T-helper 17 cell (primary cell): ENCODE measurements around the gene FAT1. TPM values are rescaled to one million over a fixed set of nuclear protein-coding genes. Genes with fewer than 3 reads are reported as not detected.
"Not testable (repeated sequence)": the region's sequence is repeated elsewhere in the genome, so short reads cannot be mapped to it uniquely, and the experiment has no call there.

Source experiments
- ATAC-seq: fragments of 150-1000 bp; cut with Tn5 transposase; 2 replicates; pipeline ENCODE4 v1.10.0; 2021; ENCODE audit warnings: mild to moderate bottlenecking, moderate library complexity
- DNase-seq, 3 donors: peaks; one replicate each; pipeline versions ENCODE4 v3.0.0 to v3.0.0-alpha.2; 2020 to 2021
- H3K9me3 ChIP-seq: one replicate; pipeline ENCODE4 v1.7.0; 2013; ENCODE audit warnings: low read length, mild to moderate bottlenecking; ENCODE audit not compliant: control insufficient read depth, poor library complexity, severe bottlenecking
- H3K27ac Mint-ChIP-seq: one replicate; pipeline ENCODE4 v1.8.0; 2022; ENCODE audit warnings: mild to moderate bottlenecking, moderate library complexity, mixed read lengths
- H3K27me3 Mint-ChIP-seq: one replicate; pipeline ENCODE4 v1.8.0; 2022; ENCODE audit warnings: mixed read lengths
- H3K36me3 Mint-ChIP-seq: one replicate; pipeline ENCODE4 v1.8.0; 2022; ENCODE audit warnings: low read depth, mixed read lengths
- H3K4me1 Mint-ChIP-seq: one replicate; pipeline ENCODE4 v1.8.0; 2022; ENCODE audit warnings: mild to moderate bottlenecking, mixed read lengths
- H3K4me3 Mint-ChIP-seq: one replicate; pipeline ENCODE4 v1.8.0; 2022; ENCODE audit warnings: mild to moderate bottlenecking, moderate library complexity, mixed read lengths
- total RNA-seq, 4 donors: library from RNA in 2 of 4; stranded (reverse) in 2 of 4; gene quantifications; one replicate each; pipeline ENCODE4 v1.2.3 and lab custom pipeline; 2022 to 2026

Gene FAT1
- total RNA-seq, 2 donors from 2014 or later, result not detected

DNA sequence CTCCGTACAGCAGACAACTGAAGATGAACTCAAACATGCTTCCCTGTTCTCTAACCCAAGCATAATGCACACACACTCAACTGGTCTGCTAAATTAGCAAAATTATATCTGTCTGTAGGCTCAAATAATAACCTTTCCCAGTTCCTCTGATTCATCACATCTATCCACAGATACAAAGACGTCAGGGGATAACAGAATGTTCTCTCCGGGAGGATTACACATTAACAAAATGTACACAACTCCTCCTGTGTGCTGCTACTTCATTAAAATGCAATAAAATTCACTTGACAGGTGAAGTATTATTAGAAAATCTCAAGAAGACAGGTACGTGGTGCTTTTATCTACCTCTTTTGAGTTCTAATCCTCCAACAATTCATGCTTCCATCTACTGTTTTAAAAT, 57.4 kb downstream of the FAT1 start:
- no peak overlapping the region for H3K27ac Mint-ChIP-seq
- H3K27me3 Mint-ChIP-seq, result peaks cover 5% of the 10 kb centered on the region
- no peak overlapping the region for H3K4me3 Mint-ChIP-seq
- ATAC-seq (no peak), DNase-seq (no peak)
- no peaks in the 10 kb centered on the region for H3K36me3 Mint-ChIP-seq
- H3K4me1 Mint-ChIP-seq, result no peaks in the 10 kb centered on the region
- peaks cover 3% of the 10 kb centered on the region for H3K9me3 ChIP-seq

- H3K9me3 ChIP-seq, result no peaks in the 10 kb centered on the region
- DNase-seq, result no peak
- Mint-ChIP-seq H3K36me3 (no peaks in the 10 kb centered on the region), H3K27ac (no peak overlapping the region), H3K4me3 (no peak overlapping the region), H3K4me1 (no peaks in the 10 kb centered on the region), H3K27me3 (no peaks in the 10 kb centered on the region)
- no peak for ATAC-seq
These were observed 63.3 kb downstream of the FAT1 start for GRCh38 chr4:186660403-186660802.

- no peak overlapping the region for H3K27ac Mint-ChIP-seq
- H3K36me3 Mint-ChIP-seq, result no peaks in the 10 kb centered on the region
- H3K9me3 ChIP-seq, result no peaks in the 10 kb centered on the region
- H3K4me1 Mint-ChIP-seq, result no peaks in the 10 kb centered on the region
- H3K4me3 Mint-ChIP-seq, result no peak overlapping the region
- ATAC-seq (no peak), DNase-seq (no peak)
- no peaks in the 10 kb centered on the region for H3K27me3 Mint-ChIP-seq
These were observed 63.7 kb downstream of the FAT1 start for GRCh38 chr4:186659935-186660334.

DNA sequence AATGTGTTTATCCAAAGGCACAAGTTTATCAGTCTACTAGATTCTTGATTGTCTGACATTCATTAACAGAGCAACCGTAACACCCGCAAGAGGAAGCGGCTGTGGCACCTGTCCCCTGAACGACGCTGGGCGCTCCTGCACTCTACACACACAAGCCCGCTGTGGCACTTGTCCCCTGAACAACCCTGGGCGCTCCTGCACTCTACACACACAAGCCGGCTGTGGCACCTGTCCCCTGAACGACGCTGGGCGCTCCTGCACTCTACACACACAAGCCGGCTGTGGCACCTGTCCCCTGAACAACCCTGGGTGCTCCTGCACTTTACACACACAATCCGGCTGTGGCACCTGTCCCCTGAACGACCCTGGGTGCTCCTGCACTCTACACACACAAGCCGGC, 64.2 kb downstream of the FAT1 start:
- H3K4me3 Mint-ChIP-seq, H3K36me3 Mint-ChIP-seq, H3K27ac Mint-ChIP-seq, DNase-seq, H3K27me3 Mint-ChIP-seq, H3K4me1 Mint-ChIP-seq, ATAC-seq, H3K9me3 ChIP-seq: not testable (repeated sequence)

GRCh38 chr4:186658657-186659056, 65.0 kb downstream of the FAT1 start:
- no peak overlapping the region for H3K4me3 Mint-ChIP-seq
- DNase-seq, result no peak
- no peaks in the 10 kb centered on the region for H3K27me3 Mint-ChIP-seq
- no peaks in the 10 kb centered on the region for H3K9me3 ChIP-seq
- no peaks in the 10 kb centered on the region for H3K4me1 Mint-ChIP-seq
- no peak overlapping the region for H3K27ac Mint-ChIP-seq
- H3K36me3 Mint-ChIP-seq, result no peaks in the 10 kb centered on the region
- ATAC-seq, result no peak

GRCh38 chr4:186657764-186658163, 65.9 kb downstream of the FAT1 start:
- Mint-ChIP-seq H3K36me3 (no peaks in the 10 kb centered on the region), H3K4me3 (no peak overlapping the region), H3K27me3 (no peaks in the 10 kb centered on the region), H3K4me1 (no peaks in the 10 kb centered on the region), H3K27ac (no peak overlapping the region)
- H3K9me3 ChIP-seq, result no peaks in the 10 kb centered on the region
- DNase-seq, result no peak
- no peak for ATAC-seq

DNA sequence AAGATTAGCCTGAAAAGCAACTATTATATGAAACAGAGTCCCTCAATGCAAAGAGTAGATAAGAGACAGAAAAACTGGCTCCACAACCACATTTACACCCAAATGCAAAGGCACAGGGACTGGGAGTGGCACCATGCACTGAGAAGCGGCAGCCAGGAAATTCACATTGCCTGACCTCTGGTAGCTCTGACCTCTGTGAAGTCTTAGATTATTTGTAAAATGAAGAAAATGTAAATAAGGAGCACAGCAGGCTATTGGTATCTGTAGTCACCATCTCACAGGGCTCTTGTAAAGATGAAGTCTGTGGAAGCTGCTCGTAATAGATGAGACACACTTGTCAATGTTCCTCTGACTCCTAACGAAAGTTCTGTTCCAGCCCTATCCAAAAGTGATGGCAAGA, 69.7 kb downstream of the FAT1 start:
- DNase-seq (no peak), ATAC-seq (no peak)
- Mint-ChIP-seq H3K27me3 (no peaks in the 10 kb centered on the region), H3K4me3 (no peak overlapping the region), H3K4me1 (no peaks in the 10 kb centered on the region), H3K36me3 (no peaks in the 10 kb centered on the region), H3K27ac (no peak overlapping the region)
- H3K9me3 ChIP-seq, result peaks cover 2% of the 10 kb centered on the region

GRCh38 chr4:186651624-186652023, 72.0 kb downstream of the FAT1 start:
- Mint-ChIP-seq H3K4me1 (no peaks in the 10 kb centered on the region), H3K4me3 (no peak overlapping the region), H3K27ac (no peak overlapping the region), H3K27me3 (no peaks in the 10 kb centered on the region), H3K36me3 (no peaks in the 10 kb centered on the region)
- H3K9me3 ChIP-seq, result peaks cover 2% of the 10 kb centered on the region
- ATAC-seq (no peak), DNase-seq (no peak)

- no peak overlapping the region for H3K27ac Mint-ChIP-seq
- H3K4me1 Mint-ChIP-seq, result no peaks in the 10 kb centered on the region
- H3K27me3 Mint-ChIP-seq, result no peaks in the 10 kb centered on the region
- DNase-seq (no peak), ATAC-seq (no peak)
- peaks cover 2% of the 10 kb centered on the region for H3K9me3 ChIP-seq
- no peak overlapping the region for H3K4me3 Mint-ChIP-seq
- H3K36me3 Mint-ChIP-seq, result no peaks in the 10 kb centered on the region
These were observed 72.5 kb downstream of the FAT1 start for GRCh38 chr4:186651181-186651603.

DNA sequence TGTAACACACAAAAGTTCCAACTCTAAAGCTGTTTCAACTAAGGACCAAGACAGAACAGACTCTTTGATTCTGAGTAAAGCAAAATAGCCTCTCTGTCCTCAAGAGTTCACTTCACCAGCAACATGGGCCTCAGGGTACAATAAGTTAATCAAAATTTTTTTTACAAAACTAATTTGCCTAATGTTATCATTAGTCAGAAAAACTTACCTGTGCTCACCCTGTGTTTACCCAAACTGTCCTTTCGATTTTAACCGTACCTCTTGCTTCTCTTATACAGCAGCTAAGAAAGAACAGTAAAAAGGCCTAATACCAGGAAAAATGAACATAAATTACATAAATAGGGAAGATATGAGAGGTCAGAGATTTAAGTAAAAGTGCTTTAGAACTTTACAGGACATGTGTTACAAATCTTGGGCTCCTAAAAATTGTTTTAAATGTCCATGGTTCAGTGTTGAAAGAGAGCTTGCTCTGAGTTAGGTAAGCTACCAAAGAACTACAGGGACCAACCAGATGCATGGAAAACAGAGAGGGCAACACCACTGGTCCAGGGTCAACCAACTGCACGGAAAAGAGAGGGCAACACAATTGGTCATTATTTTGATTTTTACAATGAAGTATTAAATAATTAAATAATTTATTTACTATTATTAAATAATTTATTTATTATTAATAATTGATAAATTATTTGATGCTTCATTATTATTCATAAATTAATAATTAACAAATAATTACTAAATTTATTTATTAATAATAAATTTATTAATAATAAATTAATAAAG, 73.1 kb downstream of the FAT1 start:
- DNase-seq, result no peak
- no peaks in the 10 kb centered on the region for H3K36me3 Mint-ChIP-seq
- no peak for ATAC-seq

GRCh38 chr4:186647821-186648220, 75.8 kb downstream of the FAT1 start:
- H3K9me3 ChIP-seq, result peaks cover 2% of the 10 kb centered on the region
- Mint-ChIP-seq H3K36me3 (no peaks in the 10 kb centered on the region), H3K4me1 (peaks cover 3% of the 10 kb centered on the region), H3K27me3 (peaks cover 6% of the 10 kb centered on the region), H3K4me3 (no peak overlapping the region), H3K27ac (no peak overlapping the region)
- DNase-seq, result no peak
- ATAC-seq, result no peak

More for the DNA sequence above, 73.1 kb downstream of the FAT1 start:
- Mint-ChIP-seq H3K4me1 (no peaks in the 10 kb centered on the region), H3K27me3 (no peaks in the 10 kb centered on the region), H3K4me3 (no peak overlapping the region), H3K27ac (no peak overlapping the region)
- H3K9me3 ChIP-seq, result peaks cover 2% of the 10 kb centered on the region

DNA sequence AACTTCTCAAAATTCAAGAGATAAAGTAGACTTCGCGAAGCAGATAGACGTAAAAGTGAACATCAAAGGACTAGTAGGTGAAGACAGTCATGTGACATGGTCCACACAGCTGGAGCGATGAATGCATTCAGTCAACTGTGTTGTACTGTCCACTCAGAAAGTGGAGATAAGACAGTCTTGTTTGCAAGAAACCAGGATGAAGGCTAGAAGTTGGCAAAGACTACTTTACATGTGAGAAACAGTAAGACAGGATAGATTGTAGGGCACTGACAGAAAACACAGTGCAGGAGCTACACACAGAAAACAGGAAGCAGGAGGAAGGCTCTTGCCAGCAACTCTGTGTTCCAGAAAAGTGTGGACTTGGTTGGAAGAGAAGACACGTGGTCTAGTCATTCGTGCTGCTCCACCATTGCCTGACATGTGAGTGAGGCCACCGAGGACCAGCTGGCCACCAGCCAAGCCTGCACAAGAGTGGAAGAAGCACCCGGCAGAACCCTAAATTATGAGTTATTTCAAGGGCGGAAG, 78.9 kb downstream of the FAT1 start:
- Mint-ChIP-seq H3K36me3 (no peaks in the 10 kb centered on the region), H3K4me1 (peaks cover 3% of the 10 kb centered on the region), H3K27ac (no peak overlapping the region), H3K27me3 (peaks cover 6% of the 10 kb centered on the region), H3K4me3 (no peak overlapping the region)
- no peaks in the 10 kb centered on the region for H3K9me3 ChIP-seq
- DNase-seq (no peak), ATAC-seq (no peak)

GRCh38 chr4:186644311-186644638, 79.4 kb downstream of the FAT1 start:
- no peak for ATAC-seq
- Mint-ChIP-seq H3K4me1 (peaks cover 3% of the 10 kb centered on the region), H3K27me3 (peaks cover 6% of the 10 kb centered on the region), H3K36me3 (no peaks in the 10 kb centered on the region), H3K27ac (no peak overlapping the region), H3K4me3 (no peak overlapping the region)
- no peaks in the 10 kb centered on the region for H3K9me3 ChIP-seq
- DNase-seq, result no peak
